K562 (cell line): ENCODE results near the gene PRKCB. TPM values are rescaled to one million over a fixed set of nuclear protein-coding genes. Genes with fewer than 3 reads are reported as not detected.
A peak's percentile ranks its signal among the peaks of the same experiment; 100 is the strongest.

Experiments used
- ATAC-seq: fragments of 200-7000 bp; cut with Tn5 transposase; 3 replicates; pipeline ENCODE4 v1.9.1; 2020; ENCODE audit warnings: moderate library complexity
- BruUV-seq: library from RNA; stranded (reverse); fragments of 400-500 nt; replicated peaks from 2 replicates; lab custom pipeline; 2021; lab: Mats Ljungman, UMichigan
- CTCF ChIA-PET: fragments of 300-600 bp; formaldehyde crosslinking; extraction: SDS; loops from one replicate; lab custom pipeline; 2021; ENCODE audit warnings: low intra/inter-chr PET ratio; lab: Yijun Ruan, JAX
- POLR2A ChIA-PET: fragments of 300-600, 350-650 bp; sonication (Branson Sonifier 250); formaldehyde crosslinking; extraction: SDS; loops from one replicate; lab custom pipeline; 2021; ENCODE audit warnings: antibody characterized with exemption, inconsistent platforms; lab: Yijun Ruan, JAX
- DNase-seq, 4 experiments: peaks; one replicate each; pipeline versions ENCODE4 v3.0.0 to v3.0.0-alpha.2; 2011 to 2018; ENCODE audit warnings: low spot score in 3 of 4, mixed read lengths in 3 of 4; ENCODE audit errors: extremely low read depth in 1 of 4
- FAIRE-seq: peaks from 2 replicates; lab custom pipeline; 2011; peaks lifted over from hg19 to GRCh38; lab: Jason Lieb, UNC
- H2AFZ ChIP-seq: 2 replicates; pipeline ENCODE4 v1.6.0; 2011; ENCODE audit warnings: low read depth, low read length, control low read depth, inconsistent platforms
- H3K27ac ChIP-seq: fragments of 200-600 bp; 3 replicates; pipeline ENCODE4 v1.8.0; 2011; ENCODE audit warnings: low read depth, mild to moderate bottlenecking, control low read depth, inconsistent platforms, low read length, moderate library complexity, mixed read lengths; ENCODE audit errors: extremely low read depth
- H3K27me3 ChIP-seq, 2 experiments: fragments of 300-600 bp in 1 of 2; 2 replicates in 1 of 2; 3 replicates in 1 of 2; pipeline versions ENCODE4 v1.6.0 to v1.8.0; 2011; ENCODE audit warnings: inconsistent platforms in 2 of 2, low read length in 2 of 2, mild to moderate bottlenecking in 1 of 2, mixed read lengths in 1 of 2, moderate library complexity in 1 of 2; ENCODE audit not compliant: control insufficient read depth in 2 of 2, insufficient read depth in 2 of 2
- H3K36me3 ChIP-seq: fragments of 300-600 bp; 3 replicates; pipeline ENCODE4 v1.8.0; 2011; ENCODE audit warnings: mild to moderate bottlenecking, low read length, inconsistent platforms; ENCODE audit not compliant: control insufficient read depth, insufficient read depth
- H3K4me1 ChIP-seq, 2 experiments: fragments of 200-600 bp in 1 of 2; replicated peaks in 1 of 2; 2 replicates in 1 of 2; 3 replicates in 1 of 2; pipeline versions ENCODE4 v1.5.1 to v1.8.0; 2011; ENCODE audit warnings: inconsistent platforms in 2 of 2, low read length in 2 of 2, mild to moderate bottlenecking in 1 of 2, mixed read lengths in 1 of 2, moderate library complexity in 1 of 2; ENCODE audit not compliant: control insufficient read depth in 2 of 2, insufficient read depth in 2 of 2
- H3K4me2 ChIP-seq: 2 replicates; pipeline ENCODE4 v1.6.1; 2011; ENCODE audit warnings: low read length, control low read depth, inconsistent platforms, mixed read lengths; ENCODE audit not compliant: insufficient read depth
- H3K4me3 ChIP-seq: fragments of 200-600 bp; sonication (generic), shearing (Covaris generic); 2 replicates; pipeline ENCODE4 v1.5.1; 2016; ENCODE audit warnings: control low read depth, inconsistent platforms
- H3K79me2 ChIP-seq: fragments of 200-600 bp; 3 replicates; pipeline ENCODE4 v1.8.0; 2011; ENCODE audit warnings: low read length, inconsistent platforms; ENCODE audit not compliant: control insufficient read depth, insufficient read depth
- H3K9ac ChIP-seq, 2 experiments: 2 replicates each; pipeline versions ENCODE4 v1.6.0 to v1.6.1; 2011; ENCODE audit warnings: low read depth in 2 of 2, low read length in 2 of 2, control low read depth in 1 of 2, inconsistent platforms in 1 of 2, mild to moderate bottlenecking in 1 of 2, mixed read lengths in 1 of 2; ENCODE audit not compliant: insufficient read depth in 1 of 2
- H3K9me1 ChIP-seq: one replicate; pipeline ENCODE4 v1.6.0; 2011; ENCODE audit warnings: inconsistent platforms, mild to moderate bottlenecking, low read length, moderate library complexity; ENCODE audit not compliant: control insufficient read depth, insufficient read depth
- H3K9me3 ChIP-seq: replicated peaks from 2 replicates; pipeline ENCODE4 v1.5.1; 2011; ENCODE audit warnings: low read depth, low read length, inconsistent platforms; ENCODE audit not compliant: control insufficient read depth, insufficient read depth
- H4K20me1 ChIP-seq: replicated peaks from 2 replicates; pipeline ENCODE4 v1.6.1; 2011; ENCODE audit warnings: low read length, inconsistent platforms, mixed read lengths; ENCODE audit not compliant: control insufficient read depth, insufficient read depth
- FOXJ2 ChIP-seq: fragments of 200-800 bp; sonication (Bioruptor generic); IDR thresholded peaks from 2 replicates; pipeline ENCODE4 v1.6.1; 2016; ENCODE audit warnings: missing genetic modification characterization, missing compliant biosample characterization
- HEY1 ChIP-seq: fragments of 250-450 bp; sonication (Bioruptor Pico); IDR thresholded peaks from 2 replicates; pipeline ENCODE4 v1.5.0; 2020; ENCODE audit warnings: mild to moderate bottlenecking, moderate library complexity, borderline replicate concordance
- HLTF ChIP-seq: fragments of 450-650 bp; IDR thresholded peaks from 2 replicates; pipeline ENCODE4 v1.6.1; 2016
- JUN ChIP-seq, 2 experiments: sonication (generic) in 1 of 2; formaldehyde crosslinking in 1 of 2; IDR thresholded peaks; 2 replicates each; pipeline versions ENCODE4 v1.6.1 to v1.8.0; 2012 to 2022; ENCODE audit warnings: borderline replicate concordance in 2 of 2, mild to moderate bottlenecking in 2 of 2, improper control_type of control experiment in 1 of 2, low read depth in 1 of 2, low read length in 1 of 2, missing genetic modification reagents in 1 of 2
- KDM5B ChIP-seq: fragments of 200-600 bp; sonication (generic); IDR thresholded peaks from 2 replicates; pipeline ENCODE4 v1.6.1; 2012; ENCODE audit warnings: low read depth, mild to moderate bottlenecking, moderate library complexity, low read length, control low read depth, inconsistent platforms; ENCODE audit not compliant: insufficient replicate concordance
- MEF2A ChIP-seq: IDR thresholded peaks from 2 replicates; pipeline ENCODE4 v1.6.1; 2011; ENCODE audit warnings: low read depth, mild to moderate bottlenecking, low read length, moderate library complexity; ENCODE audit not compliant: control insufficient read depth
- NFIC ChIP-seq: fragments of 450-650 bp; IDR thresholded peaks from 2 replicates; pipeline ENCODE4 v1.6.1; 2017; ENCODE audit warnings: mild to moderate bottlenecking, inconsistent platforms
- SMARCC2 ChIP-seq: fragments of 450-650 bp; IDR thresholded peaks from 2 replicates; pipeline ENCODE4 v1.6.1; 2017; ENCODE audit warnings: antibody characterized with exemption, moderate library complexity, mild to moderate bottlenecking, low read depth
- ZFP36 ChIP-seq: fragments of 150-350 bp; IDR thresholded peaks from 2 replicates; pipeline ENCODE4 v1.6.1; 2018; ENCODE audit warnings: low read length, low read depth; ENCODE audit not compliant: partially characterized antibody
- ZNF316 ChIP-seq: fragments of 450-650 bp; IDR thresholded peaks from 2 replicates; pipeline ENCODE4 v1.6.1; 2016
- ZNF444 ChIP-seq: fragments of 250-450 bp; sonication (Bioruptor Pico); IDR thresholded peaks from 2 replicates; pipeline ENCODE4 v1.4.0; 2020; ENCODE audit warnings: mild to moderate bottlenecking, moderate library complexity
- WGBS: fragments of 100-300 bp; shearing (Covaris generic); methylation state at CpG from one replicate; pipeline ENCODE4 v1.1.6; 2016; ENCODE audit warnings: low coverage, mixed read lengths; ENCODE audit not compliant: insufficient coverage; ENCODE audit errors: missing lambda C conversion rate; 5-methylcytosine and 5-hydroxymethylcytosine counted together
- in situ Hi-C: fragments of 300-500 bp; cut with MboI; formaldehyde crosslinking; loops from 4 replicates; pipeline ENCODE4 v1.15.0; 2018; ENCODE audit warnings: inconsistent platforms, mixed read lengths
- intact Hi-C: fragments of 100-400 bp; cut with micrococcal nuclease; formaldehyde crosslinking; loops from 2 replicates; pipeline ENCODE4 v1.14.2; 2022
- polyA plus RNA-seq, 8 experiments: library from polyadenylated mRNA; depleted of rRNA in 4 of 8; stranded (reverse) in 5 of 8; unstranded in 3 of 8; fragments of >200 nt; fragmentation: Nextera tagmentation in 2 of 8; fragmentation: Illumina TruSeq in 1 of 8; extraction: Ambion mirVana in 2 of 8; extraction: Trizol in 1 of 8; gene quantifications; 2 replicates each; pipeline versions ENCODE4 v1.2.1 to v1.2.3, GENCODE V29; 2011 to 2014; ENCODE audit warnings: inconsistent platforms in 1 of 8, missing spikeins in 1 of 8
- total RNA-seq, 7 experiments: library from RNA; depleted of rRNA in 6 of 7; stranded (reverse); fragments of >200 nt in 6 of 7; fragmentation: Illumina TruSeq in 2 of 7; extraction: Trizol in 2 of 7; gene quantifications; 2 replicates each; pipeline versions ENCODE4 v1.2.1 to v1.2.3, GENCODE V29; 2011 to 2021; ENCODE audit warnings: low replicate concordance in 1 of 7
- TF ChIP-seq, protein P1 (sequence below): sonication (generic); formaldehyde crosslinking; IDR thresholded peaks from 2 replicates; pipeline ENCODE4 v1.9.0; 2022; ENCODE audit warnings: mild to moderate bottlenecking, missing genetic modification reagents
- TF ChIP-seq, protein P2 (sequence below): fragments of 450-650 bp; IDR thresholded peaks from 2 replicates; pipeline ENCODE4 v1.7.0; 2016; ENCODE audit warnings: borderline replicate concordance

PRKCB gene
- total and polyA plus RNA-seq, 9 of the 15 experiments (the other 6 are each of a cell fraction or from before 2014, with no cell fraction given): 49.9 to 276 (median 148) TPM

DNA sequence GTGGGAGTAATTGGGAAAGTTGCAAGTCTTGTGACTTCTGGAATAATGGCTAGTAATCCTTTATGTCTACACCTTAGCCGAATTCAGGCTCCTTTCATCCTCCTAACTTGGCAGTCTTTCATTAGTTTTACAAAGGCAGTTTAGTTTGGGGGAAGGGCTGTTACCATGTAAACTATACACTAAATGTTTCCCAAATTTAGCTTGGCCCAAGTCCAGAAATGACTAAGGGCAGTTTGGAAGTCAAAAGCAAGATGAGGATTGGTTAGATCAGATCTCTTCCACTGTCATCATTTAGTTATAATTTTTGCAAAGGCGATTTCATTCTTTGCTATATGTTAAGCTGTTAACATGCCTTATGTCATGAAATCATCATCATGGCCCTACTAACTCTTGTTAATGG lies 304.9 kb downstream of the PRKCB start:
- peaks cover 10 to 11% of the 10 kb centered on the region in 2 experiments; a peak in 3 of 5 replicates for H3K4me1 ChIP-seq
- H3K9me3 ChIP-seq: no peaks in the 10 kb centered on the region
- H4K20me1 ChIP-seq: no peaks in the 10 kb centered on the region; the same call in 1 of the 2 replicates
- no peak for FAIRE-seq
- H3K79me2 ChIP-seq: peaks cover 9% of the 10 kb centered on the region; the same call in 2 of the 3 replicates
- in situ Hi-C loops (no loop called here), intact Hi-C loops (no loop called here)
- no peak overlapping the region for H2AFZ ChIP-seq
- H3K9ac ChIP-seq: no peak overlapping the region
- H3K9me1 ChIP-seq: peaks cover 4% of the 10 kb centered on the region
- no peaks in the 10 kb centered on the region for H3K27me3 ChIP-seq
- no peak overlapping the region for H3K4me3 ChIP-seq
- DNase-seq: peak in 1 of 4 experiments; percentile 13
- ChIA-PET POLR2A (interaction anchor here (0.6 kb wide), 1 partner anchor 553 kb away, joined by 3 read pairs; no protein-coding TSS in a partner anchor), CTCF (no interaction called here)
- no peak overlapping the region for H3K27ac ChIP-seq
- WGBS: 89% methylated on average over 2 of the region's 2 CpGs
- H3K36me3 ChIP-seq: peaks cover 80% of the 10 kb centered on the region
- H3K4me2 ChIP-seq: no peak overlapping the region
- 0 out of 2 replicates have a peak, but pooled peaks have one; percentile 42 for TF ChIP-seq FOXJ2
- no peak for TF ChIP-seq KDM5B
- TF ChIP-seq NFIC: peak; percentile 62
- BruUV-seq: TSS peak; percentile 5
- no peak for ATAC-seq

DNA sequence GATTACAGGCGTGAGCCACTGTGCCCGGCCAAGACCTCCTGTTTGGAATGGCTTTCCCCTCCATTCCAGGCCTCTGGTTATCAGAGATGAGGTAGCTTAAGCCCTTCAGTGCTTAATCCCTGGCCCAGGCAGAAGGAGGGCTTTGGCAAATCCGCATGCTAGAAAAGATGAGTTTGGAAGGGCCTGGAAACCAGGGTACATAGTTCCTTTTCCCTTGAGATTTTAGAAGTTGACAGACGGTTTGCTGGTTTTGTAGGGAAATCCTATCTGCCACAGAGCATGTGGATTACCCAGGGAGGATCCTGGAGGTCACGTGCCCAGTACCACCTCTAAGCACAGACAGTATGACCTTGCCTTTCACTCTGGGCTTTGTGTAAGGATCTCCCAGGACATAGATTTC lies 305.7 kb downstream of the PRKCB start:
- H2AFZ ChIP-seq: no peak overlapping the region
- FAIRE-seq: no peak
- TF ChIP-seq HEY1: no peak
- no peak for TF ChIP-seq JUN (IDR thresholded peaks at IDR 0.05; ENCODE audit: borderline replicate concordance, low read depth, low read length)
- TF ChIP-seq JUN (CRISPR knock-in tag; IDR thresholded peaks at IDR 0.05; ENCODE audit: borderline replicate concordance): no peak
- TF ChIP-seq, protein P1, sequence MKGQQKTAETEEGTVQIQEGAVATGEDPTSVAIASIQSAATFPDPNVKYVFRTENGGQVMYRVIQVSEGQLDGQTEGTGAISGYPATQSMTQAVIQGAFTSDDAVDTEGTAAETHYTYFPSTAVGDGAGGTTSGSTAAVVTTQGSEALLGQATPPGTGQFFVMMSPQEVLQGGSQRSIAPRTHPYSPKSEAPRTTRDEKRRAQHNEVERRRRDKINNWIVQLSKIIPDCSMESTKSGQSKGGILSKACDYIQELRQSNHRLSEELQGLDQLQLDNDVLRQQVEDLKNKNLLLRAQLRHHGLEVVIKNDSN (CRISPR knock-in tag): no peak
- TF ChIP-seq, protein P2, sequence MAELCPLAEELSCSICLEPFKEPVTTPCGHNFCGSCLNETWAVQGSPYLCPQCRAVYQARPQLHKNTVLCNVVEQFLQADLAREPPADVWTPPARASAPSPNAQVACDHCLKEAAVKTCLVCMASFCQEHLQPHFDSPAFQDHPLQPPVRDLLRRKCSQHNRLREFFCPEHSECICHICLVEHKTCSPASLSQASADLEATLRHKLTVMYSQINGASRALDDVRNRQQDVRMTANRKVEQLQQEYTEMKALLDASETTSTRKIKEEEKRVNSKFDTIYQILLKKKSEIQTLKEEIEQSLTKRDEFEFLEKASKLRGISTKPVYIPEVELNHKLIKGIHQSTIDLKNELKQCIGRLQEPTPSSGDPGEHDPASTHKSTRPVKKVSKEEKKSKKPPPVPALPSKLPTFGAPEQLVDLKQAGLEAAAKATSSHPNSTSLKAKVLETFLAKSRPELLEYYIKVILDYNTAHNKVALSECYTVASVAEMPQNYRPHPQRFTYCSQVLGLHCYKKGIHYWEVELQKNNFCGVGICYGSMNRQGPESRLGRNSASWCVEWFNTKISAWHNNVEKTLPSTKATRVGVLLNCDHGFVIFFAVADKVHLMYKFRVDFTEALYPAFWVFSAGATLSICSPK: no peak
- no peak for TF ChIP-seq HLTF
- no peak for TF ChIP-seq MEF2A
- no peak for TF ChIP-seq ZNF316
- TF ChIP-seq SMARCC2: no peak
- TF ChIP-seq ZNF444: no peak
- TF ChIP-seq ZFP36: no peak

More for the DNA sequence above, 305.7 kb downstream of the PRKCB start:
- BruUV-seq: no TSS peak
- Histone ChIP-seq H3K36me3 (peaks cover 84% of the 10 kb centered on the region), H3K27me3 (no peaks in the 10 kb centered on the region), H3K27ac (no peak overlapping the region), H3K4me1 (peaks cover 4 to 5% of the 10 kb centered on the region in 2 experiments; a peak in 3 of 5 replicates), H3K9ac (no peak overlapping the region), H3K9me1 (no peaks in the 10 kb centered on the region), H4K20me1 (no peaks in the 10 kb centered on the region), H3K9me3 (no peaks in the 10 kb centered on the region), H3K4me2 (no peak overlapping the region), H3K4me3 (no peak overlapping the region), H3K79me2 (peaks cover 5% of the 10 kb centered on the region; the same call in 2 of the 3 replicates)
- ATAC-seq (no peak), DNase-seq (no peak)
- in situ Hi-C loops: no loop called here
- POLR2A ChIA-PET: no interaction called here
- CTCF ChIA-PET: no interaction called here
- intact Hi-C loops: no loop called here
- 93% methylated on average over 5 of the region's 5 CpGs for WGBS
